22Rv1 (cell line): ENCODE measurements around the gene CDNF.

Experiments used
- ZFX ChIP-seq: fragments of 450-650 bp; IDR thresholded peaks from 2 replicates; pipeline ENCODE4 v1.6.1; 2017; ENCODE audit warnings: antibody characterized with exemption, borderline replicate concordance
- TF ChIP-seq, protein P1 (sequence below): fragments of 450-650 bp; IDR thresholded peaks from 2 replicates; pipeline ENCODE4 v1.5.1; 2017; ENCODE audit warnings: mild to moderate bottlenecking

GRCh38 chr10:14803827-14804226 lies 34.0 kb downstream of the CDNF start:
- TF ChIP-seq, protein P1, sequence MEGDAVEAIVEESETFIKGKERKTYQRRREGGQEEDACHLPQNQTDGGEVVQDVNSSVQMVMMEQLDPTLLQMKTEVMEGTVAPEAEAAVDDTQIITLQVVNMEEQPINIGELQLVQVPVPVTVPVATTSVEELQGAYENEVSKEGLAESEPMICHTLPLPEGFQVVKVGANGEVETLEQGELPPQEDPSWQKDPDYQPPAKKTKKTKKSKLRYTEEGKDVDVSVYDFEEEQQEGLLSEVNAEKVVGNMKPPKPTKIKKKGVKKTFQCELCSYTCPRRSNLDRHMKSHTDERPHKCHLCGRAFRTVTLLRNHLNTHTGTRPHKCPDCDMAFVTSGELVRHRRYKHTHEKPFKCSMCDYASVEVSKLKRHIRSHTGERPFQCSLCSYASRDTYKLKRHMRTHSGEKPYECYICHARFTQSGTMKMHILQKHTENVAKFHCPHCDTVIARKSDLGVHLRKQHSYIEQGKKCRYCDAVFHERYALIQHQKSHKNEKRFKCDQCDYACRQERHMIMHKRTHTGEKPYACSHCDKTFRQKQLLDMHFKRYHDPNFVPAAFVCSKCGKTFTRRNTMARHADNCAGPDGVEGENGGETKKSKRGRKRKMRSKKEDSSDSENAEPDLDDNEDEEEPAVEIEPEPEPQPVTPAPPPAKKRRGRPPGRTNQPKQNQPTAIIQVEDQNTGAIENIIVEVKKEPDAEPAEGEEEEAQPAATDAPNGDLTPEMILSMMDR, result no peak
- TF ChIP-seq ZFX, result no peak
